GM19397 (cell line): Measurements from ENCODE around the gene CCDC9.
"Not testable (repeated sequence)": the region's sequence is repeated elsewhere in the genome, so short reads cannot be mapped to it uniquely, and the experiment has no call there.

Source experiments
- ATAC-seq: cut with Tn5 transposase; IDR thresholded peaks from one replicate; pipeline ENCODE4 v1.9.1; 2021; ENCODE audit warnings: mild to moderate bottlenecking, moderate library complexity; ENCODE audit not compliant: unreplicated experiment

Gene CCDC9

DNA sequence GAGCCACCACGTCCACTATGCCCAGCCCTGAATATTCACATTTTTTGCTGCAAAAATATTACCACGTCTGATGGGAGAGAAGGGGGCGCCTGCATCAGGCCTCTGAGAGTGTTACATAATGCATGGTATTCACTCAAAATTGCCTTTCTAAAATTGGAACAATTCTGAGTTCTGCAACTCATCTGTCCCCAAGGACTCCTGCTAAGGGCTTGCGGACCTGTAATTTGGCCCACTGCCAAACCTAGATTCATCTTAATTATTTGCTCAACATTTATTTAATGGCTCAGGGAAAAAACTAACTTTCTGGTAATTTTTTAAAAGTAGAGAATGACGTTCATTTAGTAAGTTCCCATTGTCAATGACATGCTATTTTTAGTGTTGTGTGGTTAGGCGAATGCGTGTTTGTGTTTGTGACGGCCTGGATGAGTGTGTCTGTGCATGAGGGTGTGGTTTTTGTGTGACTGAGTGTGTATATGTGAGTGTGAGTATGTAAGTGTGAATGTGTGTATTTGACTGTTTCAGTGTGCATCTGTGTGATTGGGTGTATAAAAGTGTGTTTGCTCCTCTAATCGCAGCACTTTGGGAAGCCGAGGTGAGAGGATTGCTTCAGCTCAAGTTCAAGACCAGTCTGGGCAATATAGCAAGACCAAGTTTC is 27.2 kb downstream of the CCDC9 start:
- no peak for ATAC-seq

DNA sequence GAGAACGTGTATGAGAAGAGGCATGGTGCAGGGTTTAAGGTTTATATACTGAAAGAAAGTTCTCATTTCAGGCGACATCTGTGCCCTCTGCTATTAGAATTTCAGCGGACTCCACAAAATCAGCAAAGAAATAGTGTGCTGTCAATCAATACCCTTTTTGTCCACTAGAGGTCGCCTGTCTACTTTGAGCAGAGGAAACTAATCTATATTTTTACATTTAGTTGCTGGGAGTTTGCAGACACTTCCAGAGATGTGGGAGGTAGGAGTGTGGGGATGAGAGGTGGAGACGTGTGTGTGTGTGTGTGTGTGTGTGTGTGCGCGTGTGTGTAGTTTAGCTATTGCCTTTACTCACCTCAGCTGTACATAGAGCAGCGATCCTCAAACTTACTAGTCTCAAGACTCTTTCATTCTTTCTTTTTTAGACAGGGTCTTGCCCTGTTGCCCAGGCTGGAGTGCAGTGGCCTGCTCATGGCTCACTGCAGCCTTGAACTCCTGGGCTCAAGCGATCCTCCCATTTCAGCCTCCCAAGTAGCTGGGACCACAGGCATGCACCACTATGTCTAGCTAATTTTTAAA is 28.1 kb downstream of the CCDC9 start:
- ATAC-seq, result no peak

DNA sequence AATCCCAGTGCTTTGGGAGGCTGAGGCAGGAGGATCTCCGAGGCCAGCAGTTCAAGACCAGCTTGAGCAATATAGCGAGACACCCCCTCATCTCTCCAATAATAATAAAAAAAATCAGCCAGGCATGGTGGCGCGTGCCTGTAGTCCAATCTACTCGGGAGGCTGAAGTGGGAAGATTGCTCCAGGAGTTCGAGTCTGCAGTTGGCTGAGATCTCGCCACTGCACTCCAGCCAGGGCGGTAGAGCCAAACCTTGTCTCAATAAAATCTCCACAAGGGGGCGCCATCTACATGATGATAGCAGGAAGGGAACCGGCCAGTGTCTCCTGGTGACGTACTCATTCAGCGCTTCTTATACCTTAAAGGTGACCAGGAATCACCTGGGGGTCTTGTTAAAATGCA is 39.7 kb downstream of the CCDC9 start:
- ATAC-seq, result no peak

DNA sequence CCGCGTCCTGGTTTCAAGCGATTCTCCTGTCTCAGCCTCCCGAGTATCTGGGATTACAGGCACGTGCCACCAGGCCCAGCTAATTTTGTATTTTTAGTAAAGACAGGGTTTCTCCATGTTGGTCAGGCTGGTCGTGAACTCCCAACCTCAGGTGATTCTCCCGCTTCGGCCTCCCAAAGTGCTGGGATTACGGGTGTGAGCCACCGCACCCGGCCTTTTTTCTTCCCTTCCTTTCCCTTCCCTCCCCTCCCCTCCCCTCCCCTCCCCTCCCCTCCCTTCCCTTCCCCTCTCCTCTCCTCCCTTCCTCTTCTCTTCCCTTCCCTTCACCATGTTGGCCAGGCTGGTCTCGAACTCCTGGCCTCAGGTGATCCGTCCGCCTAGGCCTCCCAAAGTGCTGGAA is 44.5 kb downstream of the CCDC9 start:
- ATAC-seq, result not testable (repeated sequence)

DNA sequence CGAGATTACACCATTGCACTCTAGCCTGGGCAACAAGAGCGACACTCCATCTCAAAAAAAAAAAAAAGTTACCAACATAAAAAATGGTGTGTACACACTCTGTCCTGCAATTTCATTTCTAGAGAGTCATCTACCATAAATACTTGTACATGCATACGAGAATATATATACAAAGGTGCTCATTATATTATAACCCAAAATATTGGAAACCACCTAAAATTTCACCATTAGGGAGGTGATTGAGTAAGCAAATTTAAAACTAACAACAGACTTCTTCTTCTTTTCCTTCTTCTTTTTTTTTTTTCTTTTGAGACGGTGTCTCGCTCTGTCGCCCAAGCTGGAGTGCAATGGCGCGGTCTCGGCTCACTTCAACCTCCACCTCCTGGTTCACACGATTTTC is 45.9 kb downstream of the CCDC9 start:
- ATAC-seq, result no peak

DNA sequence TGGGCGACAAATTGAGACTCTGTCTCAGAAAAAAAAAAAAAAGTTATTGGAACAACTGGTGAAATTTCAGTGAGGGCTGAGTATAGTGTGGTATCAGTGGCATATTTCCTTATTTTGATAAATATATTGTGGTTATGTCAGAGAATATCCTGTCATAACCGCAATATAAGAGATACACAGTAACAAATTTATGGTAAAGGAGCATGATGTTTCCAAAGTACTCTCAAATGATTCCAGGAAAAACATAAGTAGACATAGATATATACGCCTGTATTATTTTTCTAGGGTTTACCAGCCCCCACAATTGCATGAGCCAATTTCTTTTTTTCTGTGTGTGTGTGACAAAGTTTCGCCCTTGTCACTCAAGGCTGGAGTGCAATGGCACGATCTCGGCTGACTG is 47.6 kb downstream of the CCDC9 start:
- ATAC-seq, result no peak

DNA sequence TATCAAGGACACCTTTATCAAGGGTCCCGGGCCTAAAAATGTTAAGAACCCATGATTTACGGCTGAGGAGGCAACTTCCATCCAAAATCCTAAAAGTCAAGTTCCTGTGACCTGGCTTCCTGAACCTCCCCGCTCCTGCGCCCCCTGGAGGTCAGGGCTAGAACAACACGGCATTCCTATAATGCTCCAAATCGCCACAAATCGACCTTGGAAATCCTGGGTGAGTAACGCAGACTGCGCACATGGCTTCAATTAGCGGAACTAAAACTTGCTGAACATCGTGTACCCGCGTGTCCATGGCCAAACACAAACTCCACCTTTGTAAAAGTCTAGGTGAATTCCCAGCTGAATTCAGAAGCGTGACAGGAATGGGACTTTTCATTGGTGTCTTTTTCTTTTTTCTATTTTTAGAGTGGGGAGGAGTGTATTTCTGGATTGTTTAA is 49.0 kb downstream of the CCDC9 start:
- no peak for ATAC-seq

DNA sequence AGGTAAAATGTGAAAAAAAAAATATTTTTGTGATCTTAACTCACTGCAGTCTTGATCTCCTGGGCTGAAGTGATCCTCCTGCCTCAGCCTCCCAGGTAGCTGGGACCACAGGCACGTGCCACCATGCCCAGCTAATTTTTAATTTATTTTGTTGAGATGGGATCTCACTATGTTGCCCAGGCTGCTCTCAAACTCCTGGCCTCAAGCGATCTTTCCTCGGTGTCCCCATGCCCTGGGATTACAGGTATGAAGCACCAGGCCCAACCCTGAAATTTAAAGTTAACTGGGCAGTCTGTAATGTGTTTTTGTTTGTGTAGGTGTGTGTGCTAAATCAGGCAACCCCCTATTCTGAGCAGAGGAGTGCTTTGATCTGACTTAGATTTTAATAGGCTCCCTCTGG is 50.0 kb downstream of the CCDC9 start:
- no peak for ATAC-seq

DNA sequence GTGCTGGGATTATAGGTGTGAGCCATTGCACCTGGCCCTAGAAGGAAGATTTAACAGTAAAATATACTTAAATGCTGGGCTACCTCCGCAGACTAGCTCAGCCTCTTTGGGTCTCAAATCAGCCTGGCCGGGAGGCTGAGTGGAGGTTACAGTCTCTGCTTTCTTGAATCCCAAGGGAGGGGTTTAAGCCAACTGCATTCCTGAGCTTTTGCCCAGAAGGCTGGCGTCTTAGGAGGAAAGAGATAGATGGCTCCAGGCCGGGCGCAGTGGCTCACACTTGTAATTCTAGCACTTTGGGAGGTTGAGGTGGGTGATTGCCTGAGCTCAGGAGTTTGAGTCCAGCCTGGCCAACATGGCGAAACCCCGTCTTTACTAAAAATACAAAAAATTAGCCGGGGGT is 52.7 kb downstream of the CCDC9 start:
- no peak for ATAC-seq

DNA sequence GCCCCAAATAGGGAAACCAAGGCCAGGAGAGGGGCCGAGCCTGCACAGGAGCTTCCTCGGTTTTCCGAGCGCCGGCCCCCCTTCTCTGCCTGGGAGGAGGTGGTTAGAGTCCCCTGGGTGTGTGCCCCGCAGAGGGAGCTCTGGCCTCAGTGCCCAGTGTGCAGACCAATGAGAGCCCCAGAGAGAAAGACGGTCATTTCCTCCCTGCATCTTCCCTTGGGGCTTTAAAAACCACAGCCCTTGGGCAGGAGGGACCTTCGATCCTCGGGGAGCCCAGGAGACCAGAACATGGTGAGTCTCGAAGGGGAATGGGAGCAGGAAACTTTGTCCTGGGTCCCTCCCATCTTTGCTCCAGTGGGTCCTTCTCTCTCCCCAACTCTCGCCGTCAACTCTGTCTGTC is 53.3 kb downstream of the CCDC9 start, which contains the start of gene C5AR1:
Gene C5AR1, plus strand, starts transcription at position 254 of the 400 bp plus-strand sequence. Its CDS starts 35 bp downstream, at position 289.
- ATAC-seq, result no peak

DNA sequence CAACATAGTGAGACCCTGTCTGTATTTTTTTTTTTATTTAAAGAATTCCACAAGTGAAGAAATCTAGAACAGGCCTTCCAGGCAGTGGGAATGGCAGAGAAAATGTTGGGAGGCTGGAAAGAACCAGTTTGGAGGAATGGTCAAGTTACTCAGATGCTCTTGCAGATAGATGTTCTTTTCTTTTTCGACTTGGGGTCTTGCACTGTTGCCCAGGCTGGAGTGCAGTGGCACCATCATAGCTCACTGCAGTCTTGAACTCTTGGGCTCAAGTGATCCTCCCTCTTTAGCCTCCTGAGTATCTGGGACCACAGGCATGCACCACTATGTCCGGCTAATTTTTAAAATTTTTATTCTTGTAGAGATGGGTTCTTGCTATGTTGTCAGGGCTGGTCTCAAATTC is 54.0 kb downstream of the CCDC9 start:
- no peak for ATAC-seq

DNA sequence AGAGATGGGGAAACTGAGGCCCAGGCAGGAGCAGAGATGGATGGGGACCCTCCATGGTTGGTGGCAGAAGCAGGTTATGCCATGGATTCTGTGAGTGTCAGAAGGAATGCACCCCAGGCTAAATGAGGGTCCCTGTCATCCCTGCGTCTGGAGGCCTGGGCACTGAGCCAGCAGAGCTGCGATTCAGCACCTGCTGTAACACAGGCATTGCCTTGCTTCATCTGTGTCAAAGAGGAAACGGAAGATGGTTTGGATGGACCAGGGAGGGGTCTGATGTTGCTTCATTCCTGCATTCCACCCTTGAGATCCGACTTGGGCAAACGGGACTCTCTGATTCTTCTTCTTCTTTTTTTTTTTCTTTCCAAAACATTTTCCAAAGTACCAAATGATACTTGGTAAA is 54.5 kb downstream of the CCDC9 start:
- ATAC-seq, result no peak

DNA sequence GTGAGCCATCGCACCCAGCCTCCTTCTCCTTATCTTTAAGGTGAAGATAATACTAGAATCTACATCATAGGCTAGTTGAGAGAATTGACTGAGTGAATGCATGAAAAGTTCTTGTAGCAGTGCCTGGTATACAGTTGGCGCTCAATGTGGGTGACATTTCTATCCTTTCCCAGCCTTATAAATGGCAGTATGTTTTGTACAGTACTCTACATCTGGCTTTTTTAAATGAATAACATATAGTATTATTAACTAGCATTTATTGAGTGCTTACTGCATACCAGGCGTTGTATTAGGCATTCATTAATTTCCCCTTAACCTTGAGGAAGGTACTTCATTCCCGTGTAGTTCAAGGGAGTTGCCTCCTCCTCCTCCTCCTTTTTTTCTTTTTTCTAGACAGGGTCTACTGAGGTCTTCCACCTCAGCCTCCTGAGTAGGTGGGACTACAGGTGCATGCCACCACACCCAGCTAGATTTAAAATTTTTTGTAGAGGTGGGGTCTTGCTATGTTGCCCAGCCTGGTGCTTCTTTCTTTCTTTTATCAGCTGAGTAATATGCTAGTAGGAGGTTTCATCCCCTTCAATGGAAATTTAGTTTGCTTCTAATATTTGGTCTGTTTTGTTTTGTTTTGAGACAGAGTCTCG is 56.2 kb downstream of the CCDC9 start:
- no peak for ATAC-seq

DNA sequence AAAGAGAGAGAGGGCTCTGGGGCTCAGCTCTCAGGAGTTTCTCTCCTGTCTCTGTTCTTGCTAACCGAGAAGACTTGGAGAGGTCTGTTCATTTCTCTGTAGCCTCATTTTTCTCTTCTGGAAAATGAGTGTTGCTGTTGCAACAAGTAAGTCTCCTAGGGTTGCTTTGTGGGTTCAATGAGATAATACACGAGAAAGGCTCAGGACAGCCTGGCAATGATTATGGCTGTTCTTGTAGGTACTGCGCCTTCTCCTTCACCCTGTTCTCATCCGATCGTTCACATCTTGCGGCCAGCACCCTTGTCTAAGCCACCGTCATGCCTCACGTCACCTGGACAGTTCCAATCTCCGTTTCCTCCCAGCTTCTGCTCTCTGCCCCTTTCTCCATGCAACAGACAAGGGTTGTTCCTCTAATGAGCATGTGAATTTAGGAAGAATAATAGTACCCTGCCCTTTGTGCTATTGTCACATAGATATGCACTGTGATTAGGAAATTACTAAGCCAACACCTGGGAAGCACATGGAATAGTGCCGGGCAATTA is 57.5 kb downstream of the CCDC9 start:
- ATAC-seq, result no peak

DNA sequence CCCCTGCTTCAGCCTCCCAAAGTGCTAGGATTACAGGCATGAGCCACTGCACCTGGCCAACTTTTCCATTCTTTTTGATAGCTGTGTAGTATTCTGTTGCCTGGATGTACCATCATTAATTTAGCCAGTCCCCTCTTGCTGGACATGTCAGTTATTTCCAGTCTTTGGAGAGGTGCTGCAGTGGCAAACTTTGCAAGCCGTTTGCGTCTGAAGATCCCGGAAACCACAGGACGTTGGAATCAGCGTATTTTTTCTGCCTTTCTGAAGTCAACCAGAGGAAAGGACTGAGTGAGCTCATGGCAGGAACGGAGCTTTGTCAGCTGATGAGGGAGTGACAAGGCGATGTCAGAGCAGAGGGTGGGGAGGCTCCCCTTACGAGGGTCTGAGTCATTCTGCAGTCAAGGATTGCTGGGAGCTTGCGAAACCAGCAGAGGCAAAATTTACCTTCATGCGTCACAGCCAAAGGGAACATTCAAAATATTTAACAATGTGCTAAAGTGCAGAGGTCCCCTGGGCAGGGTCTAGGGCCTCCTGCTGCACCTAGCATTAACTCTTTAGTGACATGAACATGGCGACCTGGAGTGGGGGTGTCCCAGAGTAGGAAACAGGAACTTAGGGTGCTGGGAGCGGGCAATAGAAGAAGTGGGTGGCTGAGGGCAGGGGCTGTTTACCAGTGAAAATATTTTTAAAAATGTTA is 58.9 kb downstream of the CCDC9 start:
- ATAC-seq, result no peak

DNA sequence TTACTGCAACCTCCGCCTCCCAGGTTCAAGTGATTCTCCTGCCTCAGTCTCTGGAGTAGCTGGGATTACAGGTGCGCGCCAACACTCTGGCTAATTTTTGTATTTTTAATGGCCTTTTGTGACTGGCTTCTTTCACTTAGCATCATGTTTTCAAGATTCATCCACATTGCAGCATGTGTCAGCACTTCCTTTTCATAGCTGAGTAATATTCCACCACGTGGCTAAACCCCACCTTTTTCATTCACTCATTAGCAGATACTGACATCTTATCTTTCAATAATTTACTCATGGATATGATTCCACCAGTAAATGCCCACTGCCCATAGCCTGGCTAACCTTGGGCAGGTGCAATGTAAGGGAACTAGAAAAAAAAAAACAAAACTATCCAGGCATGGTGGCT is 60.2 kb downstream of the CCDC9 start:
- no peak for ATAC-seq

DNA sequence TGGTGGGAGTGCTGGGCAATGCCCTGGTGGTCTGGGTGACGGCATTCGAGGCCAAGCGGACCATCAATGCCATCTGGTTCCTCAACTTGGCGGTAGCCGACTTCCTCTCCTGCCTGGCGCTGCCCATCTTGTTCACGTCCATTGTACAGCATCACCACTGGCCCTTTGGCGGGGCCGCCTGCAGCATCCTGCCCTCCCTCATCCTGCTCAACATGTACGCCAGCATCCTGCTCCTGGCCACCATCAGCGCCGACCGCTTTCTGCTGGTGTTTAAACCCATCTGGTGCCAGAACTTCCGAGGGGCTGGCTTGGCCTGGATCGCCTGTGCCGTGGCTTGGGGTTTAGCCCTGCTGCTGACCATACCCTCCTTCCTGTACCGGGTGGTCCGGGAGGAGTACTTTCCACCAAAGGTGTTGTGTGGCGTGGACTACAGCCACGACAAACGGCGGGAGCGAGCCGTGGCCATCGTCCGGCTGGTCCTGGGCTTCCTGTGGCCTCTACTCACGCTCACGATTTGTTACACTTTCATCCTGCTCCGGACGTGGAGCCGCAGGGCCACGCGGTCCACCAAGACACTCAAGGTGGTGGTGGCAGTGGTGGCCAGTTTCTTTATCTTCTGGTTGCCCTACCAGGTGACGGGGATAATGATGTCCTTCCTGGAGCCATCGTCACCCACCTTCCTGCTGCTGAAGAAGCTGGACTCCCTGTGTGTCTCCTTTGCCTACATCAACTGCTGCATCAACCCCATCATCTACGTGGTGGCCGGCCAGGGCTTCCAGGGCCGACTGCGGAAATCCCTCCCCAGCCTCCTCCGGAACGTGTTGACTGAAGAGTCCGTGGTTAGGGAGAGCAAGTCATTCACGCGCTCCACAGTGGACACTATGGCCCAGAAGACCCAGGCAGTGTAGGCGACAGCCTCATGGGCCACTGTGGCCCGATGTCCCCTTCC is 63.9 kb downstream of the CCDC9 start:
- ATAC-seq, result no peak
